BLaER1 (cell line): ENCODE data around the gene RER1.

Experiments used
- H3K27ac ChIP-seq: shearing (Covaris generic); formaldehyde crosslinking; 2 replicates; pipeline ENCODE4 v1.8.1; 2022
- H3K27me3 ChIP-seq: shearing (Covaris generic); formaldehyde crosslinking; 2 replicates; pipeline ENCODE4 v1.8.1; 2022
- H3K36me3 ChIP-seq: shearing (Covaris generic); formaldehyde crosslinking; 2 replicates; pipeline ENCODE4 v1.8.1; 2022
- H3K4me1 ChIP-seq: shearing (Covaris generic); formaldehyde crosslinking; 2 replicates; pipeline ENCODE4 v1.8.1; 2022
- H3K4me2 ChIP-seq: shearing (Covaris generic); formaldehyde crosslinking; 2 replicates; pipeline ENCODE4 v1.8.1; 2022
- H3K4me3 ChIP-seq: shearing (Covaris generic); formaldehyde crosslinking; 2 replicates; pipeline ENCODE4 v1.8.1; 2022
- H3K9ac ChIP-seq: shearing (Covaris generic); formaldehyde crosslinking; 2 replicates; pipeline ENCODE4 v1.8.1; 2022
- H3K9me3 ChIP-seq: shearing (Covaris generic); formaldehyde crosslinking; 2 replicates; pipeline ENCODE4 v1.8.1; 2022
- H4K20me1 ChIP-seq: shearing (Covaris generic); formaldehyde crosslinking; 2 replicates; pipeline ENCODE4 v1.8.1; 2022
- Cebpa-rat ChIP-seq: shearing (Covaris generic); IDR thresholded peaks from 2 replicates; pipeline ENCODE4 v1.8.1; 2022

RER1 gene

GRCh38 chr1:2360588-2361364 is 30.9 kb upstream of the RER1 start:
- peaks cover 30% of the 10 kb centered on the region for H3K9me3 ChIP-seq
- no peaks in the 10 kb centered on the region for H3K36me3 ChIP-seq
- H3K4me2 ChIP-seq: peak overlapping the region; percentile 70
- TF ChIP-seq Cebpa-rat: no peak
- peaks cover 15% of the 10 kb centered on the region for H3K4me1 ChIP-seq
- no peaks in the 10 kb centered on the region for H3K27me3 ChIP-seq
- no peak overlapping the region for H3K9ac ChIP-seq
- no peak overlapping the region for H3K27ac ChIP-seq
- no peak overlapping the region for H3K4me3 ChIP-seq
- no peaks in the 10 kb centered on the region for H4K20me1 ChIP-seq

- no peak for TF ChIP-seq Cebpa-rat
- no peaks in the 10 kb centered on the region for H3K27me3 ChIP-seq
- H3K9ac ChIP-seq: no peak overlapping the region
Observed at GRCh38 chr1:2363847-2364513, 27.7 kb upstream of the RER1 start.

GRCh38 chr1:2368053-2368744 is 23.4 kb upstream of the RER1 start:
- no peak overlapping the region for H3K4me3 ChIP-seq

More at GRCh38 chr1:2363847-2364513, 27.7 kb upstream of the RER1 start:
- Histone ChIP-seq H4K20me1 (no peaks in the 10 kb centered on the region), H3K4me2 (no peak overlapping the region), H3K36me3 (no peaks in the 10 kb centered on the region), H3K4me3 (no peak overlapping the region), H3K27ac (no peak overlapping the region), H3K4me1 (peaks cover 15% of the 10 kb centered on the region), H3K9me3 (peaks cover 30% of the 10 kb centered on the region)

DNA sequence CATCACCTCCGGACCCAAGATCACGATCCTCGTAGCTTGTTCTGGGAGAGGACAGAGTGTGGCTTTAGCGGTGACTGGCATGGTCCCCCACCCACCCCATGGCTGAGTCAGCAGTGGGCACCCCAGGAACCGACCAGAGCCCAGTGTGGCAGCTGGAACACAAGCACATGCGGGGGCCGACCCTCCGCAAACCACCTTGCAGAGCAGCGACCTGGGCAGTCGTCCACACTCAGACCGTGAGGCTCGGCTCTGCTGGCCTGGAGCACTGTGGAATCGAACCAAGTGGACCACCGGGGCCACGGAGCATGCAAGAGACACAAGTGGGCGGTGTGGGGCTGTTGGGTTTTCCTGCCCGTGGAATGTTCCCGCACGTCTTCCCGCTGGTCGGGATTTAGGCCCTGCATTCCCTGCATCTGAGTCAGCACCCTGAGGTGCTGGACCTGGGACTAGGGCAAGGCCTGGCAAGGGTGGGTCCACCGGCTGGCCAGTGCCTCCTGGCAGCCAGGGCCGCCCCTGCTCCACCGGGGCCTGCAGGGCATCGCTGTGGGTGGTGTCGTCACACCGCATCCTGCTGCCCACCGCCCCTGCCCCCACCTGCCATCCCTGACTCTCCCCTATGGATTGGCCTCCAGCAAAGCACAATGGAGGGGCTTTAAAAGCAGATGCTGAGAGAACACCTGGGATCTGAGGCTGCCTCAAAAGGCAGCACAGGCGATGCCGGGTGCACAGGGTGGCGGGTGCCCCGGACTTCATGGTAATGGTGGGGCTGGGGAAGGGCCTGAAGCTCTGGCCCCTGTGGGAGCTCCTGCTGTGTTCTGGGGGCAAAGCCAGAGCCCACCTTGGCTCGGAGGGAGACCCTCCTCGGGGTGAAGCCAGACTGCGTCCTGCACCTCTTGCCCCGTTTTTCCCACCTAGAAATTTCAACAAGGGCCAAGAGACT is 18.8 kb upstream of the RER1 start:
- H3K27me3 ChIP-seq: peaks cover 68% of the 10 kb centered on the region
- no peak for TF ChIP-seq Cebpa-rat
- H3K9me3 ChIP-seq: no peaks in the 10 kb centered on the region
- H3K9ac ChIP-seq: no peak overlapping the region
- H4K20me1 ChIP-seq: peaks cover 59% of the 10 kb centered on the region
- peaks cover 25% of the 10 kb centered on the region for H3K4me1 ChIP-seq
- H3K4me3 ChIP-seq: no peak overlapping the region
- no peak overlapping the region for H3K4me2 ChIP-seq
- H3K27ac ChIP-seq: no peak overlapping the region
- H3K36me3 ChIP-seq: no peaks in the 10 kb centered on the region

More at GRCh38 chr1:2368053-2368744, 23.4 kb upstream of the RER1 start:
- H3K27ac ChIP-seq: no peak overlapping the region
- peaks cover 9% of the 10 kb centered on the region for H3K9me3 ChIP-seq
- H3K9ac ChIP-seq: no peak overlapping the region
- peaks cover 26% of the 10 kb centered on the region for H3K27me3 ChIP-seq
- TF ChIP-seq Cebpa-rat: no peak
- peaks cover 13% of the 10 kb centered on the region for H4K20me1 ChIP-seq
- no peaks in the 10 kb centered on the region for H3K4me1 ChIP-seq
- no peaks in the 10 kb centered on the region for H3K36me3 ChIP-seq
- no peak overlapping the region for H3K4me2 ChIP-seq

- Histone ChIP-seq H3K27me3 (peaks cover 77% of the 10 kb centered on the region), H3K4me3 (no peak overlapping the region), H3K4me2 (peak overlapping the region; percentile 75), H3K27ac (no peak overlapping the region), H3K36me3 (no peaks in the 10 kb centered on the region), H3K9ac (no peak overlapping the region), H4K20me1 (peaks cover 68% of the 10 kb centered on the region), H3K9me3 (no peaks in the 10 kb centered on the region), H3K4me1 (peaks cover 26% of the 10 kb centered on the region)
- TF ChIP-seq Cebpa-rat: no peak
Observed at GRCh38 chr1:2373551-2374251, 17.9 kb upstream of the RER1 start.

DNA sequence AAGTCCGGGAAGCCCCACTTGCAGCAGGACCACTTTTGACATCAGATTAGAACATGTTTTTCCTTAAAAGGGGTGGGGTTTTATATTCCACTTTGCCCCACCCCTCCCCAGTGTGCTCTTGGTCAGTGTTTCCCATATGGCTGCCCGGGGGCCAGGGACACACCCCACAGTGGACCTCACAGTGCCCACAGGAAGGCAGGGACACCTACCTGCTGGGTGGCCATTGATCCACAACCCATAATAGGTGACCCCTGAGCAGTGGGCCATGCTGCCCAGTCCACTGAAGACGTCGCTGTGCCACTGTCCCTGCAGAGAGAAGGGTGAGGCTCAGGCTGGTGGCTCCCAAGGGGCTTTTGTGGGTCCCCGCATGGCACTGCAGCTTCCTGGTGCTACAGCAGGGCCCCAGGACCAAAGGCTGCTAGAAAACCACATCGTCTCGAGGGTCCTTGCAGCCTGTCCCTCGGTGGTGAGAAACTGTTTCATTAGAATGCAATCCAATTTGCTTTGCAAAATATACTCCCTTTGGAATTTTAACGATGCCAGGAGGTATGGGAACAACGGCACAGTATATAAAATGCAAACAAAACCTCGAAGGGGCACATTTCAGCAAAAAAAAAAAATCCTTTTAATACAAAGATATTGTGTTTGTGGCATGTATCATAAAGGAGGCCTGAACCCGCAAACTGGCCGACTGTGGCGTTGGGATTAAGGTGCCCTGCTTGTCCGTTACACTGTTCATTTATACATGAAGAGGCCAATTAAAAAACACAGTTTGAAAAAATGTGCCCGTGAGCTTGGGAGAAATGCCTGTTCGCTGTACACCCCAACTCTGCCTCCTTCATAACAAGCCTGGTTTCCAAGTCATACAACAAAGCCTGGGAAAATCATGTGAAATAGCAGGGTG is 17.1 kb upstream of the RER1 start:
- peaks cover 85% of the 10 kb centered on the region for H3K27me3 ChIP-seq
- no peak overlapping the region for H3K27ac ChIP-seq
- H3K9me3 ChIP-seq: no peaks in the 10 kb centered on the region
- no peak overlapping the region for H3K4me3 ChIP-seq
- peaks cover 34% of the 10 kb centered on the region for H3K4me1 ChIP-seq
- no peak for TF ChIP-seq Cebpa-rat
- H4K20me1 ChIP-seq: peaks cover 76% of the 10 kb centered on the region
- peak overlapping the region; percentile 75 for H3K4me2 ChIP-seq
- no peaks in the 10 kb centered on the region for H3K36me3 ChIP-seq
- no peak overlapping the region for H3K9ac ChIP-seq

DNA sequence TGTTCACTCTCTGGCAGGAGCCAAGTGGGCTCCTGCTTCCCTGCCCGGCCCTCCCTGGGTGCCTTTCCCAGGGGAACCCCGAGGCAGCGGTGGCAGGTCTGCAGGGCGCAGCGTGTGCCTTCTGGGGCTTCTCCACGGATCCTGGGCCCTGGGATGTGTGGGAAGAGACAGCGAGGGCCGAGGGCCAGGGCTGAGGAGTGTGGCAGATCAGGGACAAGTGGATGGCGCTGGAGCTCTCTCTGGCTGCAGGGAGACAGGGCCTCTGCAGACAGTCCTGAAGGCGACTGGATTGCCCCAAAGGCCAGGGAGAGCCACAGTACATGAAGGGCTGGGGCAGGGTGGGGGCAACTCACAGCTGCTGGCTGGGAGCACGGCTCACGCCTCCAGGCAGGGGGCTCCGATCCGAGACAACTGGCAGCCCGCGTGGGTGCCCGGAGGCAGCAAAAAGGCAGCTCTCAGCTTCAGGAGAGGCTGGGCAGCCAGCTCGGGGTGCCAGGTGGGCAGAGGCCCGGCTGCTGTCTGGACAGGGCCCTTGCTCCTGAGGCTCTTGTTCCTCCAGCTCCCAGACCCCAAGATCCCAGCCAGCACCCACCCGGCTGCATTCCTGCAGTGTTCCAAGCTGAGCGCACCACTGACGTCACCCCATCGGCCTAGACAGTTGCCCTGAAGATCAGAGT is 16.3 kb upstream of the RER1 start:
- peak overlapping the region; percentile 75 for H3K4me2 ChIP-seq
- H3K4me3 ChIP-seq: no peak overlapping the region
- no peak overlapping the region for H3K9ac ChIP-seq
- no peaks in the 10 kb centered on the region for H3K9me3 ChIP-seq
- no peak overlapping the region for H3K27ac ChIP-seq
- no peak for TF ChIP-seq Cebpa-rat
- H3K27me3 ChIP-seq: peaks cover 89% of the 10 kb centered on the region
- H3K4me1 ChIP-seq: peaks cover 42% of the 10 kb centered on the region
- peaks cover 85% of the 10 kb centered on the region for H4K20me1 ChIP-seq
- H3K36me3 ChIP-seq: no peaks in the 10 kb centered on the region

DNA sequence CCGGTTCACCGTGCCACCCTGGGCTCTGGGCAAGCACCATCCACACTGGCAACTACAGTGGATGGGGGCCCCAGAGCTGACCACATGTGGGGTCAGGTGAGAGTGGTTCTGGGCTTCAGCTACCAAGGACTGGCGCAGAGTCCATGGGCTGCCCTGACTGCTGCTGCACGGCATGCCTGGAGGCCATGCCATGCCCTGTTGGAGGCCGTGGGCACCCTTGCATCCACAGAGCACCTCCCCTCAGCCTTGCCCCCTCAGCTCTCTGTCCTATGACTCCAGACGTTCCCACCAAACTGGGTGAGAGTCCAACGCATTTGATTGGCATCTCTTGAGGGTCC is 15.7 kb upstream of the RER1 start:
- H3K27me3 ChIP-seq: peaks cover 94% of the 10 kb centered on the region

More for the DNA sequence above, 15.7 kb upstream of the RER1 start:
- Histone ChIP-seq H3K9ac (no peak overlapping the region), H3K4me2 (no peak overlapping the region), H3K4me1 (peaks cover 42% of the 10 kb centered on the region), H3K4me3 (no peak overlapping the region), H4K20me1 (peaks cover 90% of the 10 kb centered on the region), H3K36me3 (no peaks in the 10 kb centered on the region), H3K27ac (no peak overlapping the region), H3K9me3 (no peaks in the 10 kb centered on the region)
- TF ChIP-seq Cebpa-rat: no peak
